CD8-positive, alpha-beta memory T cell (primary cell): ENCODE results near the gene MEAK7. TPM values are rescaled to one million over a fixed set of nuclear protein-coding genes. Genes with fewer than 3 reads are reported as not detected.
A peak's percentile ranks its signal among the peaks of the same experiment; 100 is the strongest.

Source experiments
- CTCF ChIA-PET: fragments of 350-600 bp; sonication (Branson Sonifier 250); formaldehyde crosslinking; loops from one replicate; lab custom pipeline; 2021; ENCODE audit warnings: antibody characterized with exemption; lab: Charles Lee
- POLR2A ChIA-PET: fragments of 350-600 bp; sonication (Branson Sonifier 250); formaldehyde crosslinking; loops from one replicate; lab custom pipeline; 2021; ENCODE audit warnings: antibody characterized with exemption; lab: Charles Lee
- DNase-seq, 5 donors: peaks; one replicate each; pipeline versions ENCODE4 v3.0.0 to v3.0.0-alpha.2; 2020 to 2022; ENCODE audit warnings: mixed read lengths in 1 of 5
- H3K27ac ChIP-seq: one replicate; pipeline ENCODE4 v1.7.0; 2013; ENCODE audit warnings: low read depth, mild to moderate bottlenecking, low read length, moderate library complexity
- H3K27me3 ChIP-seq: 2 replicates; pipeline ENCODE4 v1.7.0; 2013; ENCODE audit warnings: low read length, mild to moderate bottlenecking; ENCODE audit not compliant: insufficient read depth, poor library complexity, severe bottlenecking
- H3K36me3 ChIP-seq: 2 replicates; pipeline ENCODE4 v1.7.0; 2013; ENCODE audit warnings: mild to moderate bottlenecking, low read length, moderate library complexity; ENCODE audit not compliant: insufficient read depth
- H3K4me1 ChIP-seq: 2 replicates; pipeline ENCODE4 v1.7.0; 2013; ENCODE audit warnings: mild to moderate bottlenecking, low read length, moderate library complexity; ENCODE audit not compliant: insufficient read depth
- H3K4me3 ChIP-seq: 2 replicates; pipeline ENCODE4 v1.7.0; 2013; ENCODE audit warnings: mild to moderate bottlenecking, low read length
- H3K9me3 ChIP-seq: 2 replicates; pipeline ENCODE4 v1.7.0; 2013; ENCODE audit warnings: mild to moderate bottlenecking, low read length
- H3K27ac Mint-ChIP-seq, 8 donors: one replicate each; pipeline ENCODE4 v1.8.0; 2020 to 2021; ENCODE audit warnings: mixed read lengths in 8 of 8, mild to moderate bottlenecking in 6 of 8, inconsistent platforms in 3 of 8, moderate library complexity in 3 of 8
- H3K27me3 Mint-ChIP-seq, 2 donors: one replicate each; pipeline ENCODE4 v1.8.0; 2020 to 2021; ENCODE audit warnings: mixed read lengths in 2 of 2, mild to moderate bottlenecking in 1 of 2, moderate library complexity in 1 of 2
- H3K36me3 Mint-ChIP-seq, 3 donors: one replicate each; pipeline ENCODE4 v1.8.0; 2020 to 2021; ENCODE audit warnings: mixed read lengths in 3 of 3, inconsistent platforms in 1 of 3, mild to moderate bottlenecking in 1 of 3
- H3K4me1 Mint-ChIP-seq, 3 donors: one replicate each; pipeline ENCODE4 v1.8.0; 2020 to 2021; ENCODE audit warnings: mixed read lengths in 3 of 3, inconsistent platforms in 1 of 3, mild to moderate bottlenecking in 1 of 3
- H3K4me3 Mint-ChIP-seq, 7 donors: one replicate each; pipeline ENCODE4 v1.8.0; 2020 to 2021; ENCODE audit warnings: mixed read lengths in 7 of 7, mild to moderate bottlenecking in 6 of 7, moderate library complexity in 4 of 7, inconsistent platforms in 2 of 7
- H3K9me3 Mint-ChIP-seq, 5 donors: one replicate each; pipeline ENCODE4 v1.8.0; 2020 to 2022; ENCODE audit warnings: mixed read lengths in 5 of 5, mild to moderate bottlenecking in 3 of 5, moderate library complexity in 2 of 5, inconsistent platforms in 1 of 5
- polyA plus RNA-seq: library from polyadenylated mRNA; unstranded; fragments of 300-500 nt; fragmentation: Illumina TruSeq; gene quantifications from one replicate; pipeline ENCODE4 v1.2.3, GENCODE V29; 2021
- total RNA-seq, 2 experiments: library from RNA; stranded (reverse); gene quantifications; one replicate each; pipeline ENCODE4 v1.2.3, GENCODE V29; 2021

MEAK7 gene
- total and polyA plus RNA-seq, 3 experiments from 2014 or later: 6.7 to 7.8 (median 7.7) TPM

DNA sequence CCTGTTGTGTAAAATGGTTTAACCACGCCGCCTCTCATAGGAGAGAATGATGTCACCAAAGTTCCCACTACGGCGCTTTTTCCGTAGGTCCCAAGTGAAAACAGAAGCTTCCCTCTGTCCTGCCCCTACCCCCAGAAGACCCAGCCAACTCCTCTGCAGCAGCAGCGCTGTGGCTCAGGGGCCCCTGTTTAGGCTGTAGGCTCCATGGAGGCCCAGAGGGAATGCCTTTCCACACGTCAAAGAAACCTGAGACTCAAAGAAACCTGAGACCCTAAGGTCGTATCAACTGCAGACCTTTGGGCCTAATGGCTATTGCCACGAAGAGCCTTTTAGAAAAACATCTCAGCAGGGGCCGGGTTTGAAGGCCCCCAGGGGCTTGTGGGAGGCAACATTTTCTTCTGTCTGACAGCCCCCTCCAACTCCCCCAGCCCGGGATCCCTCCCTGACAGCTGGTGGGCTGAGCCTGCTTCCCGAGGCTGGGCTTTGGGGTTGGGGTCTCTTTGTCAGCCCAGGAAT lies 43.1 kb upstream of the MEAK7 start:
- no peaks in the 10 kb centered on the region for H3K27me3 Mint-ChIP-seq
- Histone ChIP-seq H3K27ac (no peak overlapping the region), H3K4me3 (no peak overlapping the region), H3K36me3 (no peaks in the 10 kb centered on the region), H3K27me3 (no peaks in the 10 kb centered on the region), H3K4me1 (peaks cover 55% of the 10 kb centered on the region), H3K9me3 (no peaks in the 10 kb centered on the region)
- H3K4me3 Mint-ChIP-seq: peak overlapping the region in 4 of 7 donors; percentile 10 to 39 (median 20)
- ChIA-PET CTCF (interaction anchor here (1.1 to 1.2 kb wide), 4 partner anchors 20 to 191 kb away, joined by 3 read pairs; no protein-coding TSS in a partner anchor), POLR2A (interaction anchor here (0.7 to 1.1 kb wide), 3 partner anchors 29 to 61 kb away, joined by 3 to 7 read pairs (median 5); no protein-coding TSS in a partner anchor)
- H3K4me1 Mint-ChIP-seq: peaks cover 38 to 70% (median 50%) of the 10 kb centered on the region in 3 donors
- DNase-seq: no peak
- peaks cover 0 to 17% (median 0%) of the 10 kb centered on the region in 3 donors for H3K36me3 Mint-ChIP-seq
- H3K27ac Mint-ChIP-seq: peak overlapping the region in 5 of 8 donors; percentile 6 to 100 (median 69)
- peaks cover 0 to 2% (median 0%) of the 10 kb centered on the region in 5 donors for H3K9me3 Mint-ChIP-seq

- DNase-seq: no peak
- Histone ChIP-seq H3K36me3 (no peaks in the 10 kb centered on the region), H3K27me3 (no peaks in the 10 kb centered on the region), H3K4me3 (no peak overlapping the region), H3K9me3 (no peaks in the 10 kb centered on the region), H3K27ac (no peak overlapping the region), H3K4me1 (peaks cover 48% of the 10 kb centered on the region)
- peaks cover 32 to 68% (median 44%) of the 10 kb centered on the region in 3 donors for H3K4me1 Mint-ChIP-seq
- H3K9me3 Mint-ChIP-seq: peaks cover 0 to 2% (median 0%) of the 10 kb centered on the region in 5 donors
- H3K4me3 Mint-ChIP-seq: peak overlapping the region in 6 of 7 donors; percentile 5 to 82 (median 42)
- POLR2A ChIA-PET: interaction anchor here (0.7 to 1.1 kb wide), 2 partner anchors 29 to 61 kb away, joined by 3 to 5 read pairs; no protein-coding TSS in a partner anchor
- peak overlapping the region in 7 of 8 donors; percentile 46 to 74 (median 57) for H3K27ac Mint-ChIP-seq
- H3K36me3 Mint-ChIP-seq: peaks cover 0 to 16% (median 0%) of the 10 kb centered on the region in 3 donors
- no peaks in the 10 kb centered on the region for H3K27me3 Mint-ChIP-seq
- CTCF ChIA-PET: interaction anchor here (1.1 to 1.2 kb wide), 3 partner anchors 19 to 192 kb away, joined by 3 read pairs; no protein-coding TSS in a partner anchor
Observed at GRCh38 chr16:84546669-84547545, 42.4 kb upstream of the MEAK7 start.

GRCh38 chr16:84545114-84545737 lies 40.8 kb upstream of the MEAK7 start:
- Histone ChIP-seq H3K27ac (no peak overlapping the region), H3K27me3 (no peaks in the 10 kb centered on the region), H3K36me3 (no peaks in the 10 kb centered on the region), H3K9me3 (no peaks in the 10 kb centered on the region), H3K4me3 (no peak overlapping the region), H3K4me1 (peaks cover 39% of the 10 kb centered on the region)
- peaks cover 26 to 55% (median 37%) of the 10 kb centered on the region in 3 donors for H3K4me1 Mint-ChIP-seq
- no peak for DNase-seq
- POLR2A ChIA-PET: interaction anchor here (0.5 kb wide), 1 partner anchor 62 kb away, joined by 3 read pairs; no protein-coding TSS in a partner anchor
- CTCF ChIA-PET: interaction anchor here (1.2 kb wide), 1 partner anchor 26 kb away, joined by 4 read pairs; no protein-coding TSS in a partner anchor
- peak overlapping the region in 1 of 7 donors; percentile 13 for H3K4me3 Mint-ChIP-seq
- peak overlapping the region in 4 of 8 donors; percentile 20 to 52 (median 25) for H3K27ac Mint-ChIP-seq
- no peaks in the 10 kb centered on the region for H3K27me3 Mint-ChIP-seq
- H3K36me3 Mint-ChIP-seq: peaks cover 0 to 16% (median 0%) of the 10 kb centered on the region in 3 donors
- H3K9me3 Mint-ChIP-seq: peaks cover 0 to 2% (median 0%) of the 10 kb centered on the region in 5 donors

DNA sequence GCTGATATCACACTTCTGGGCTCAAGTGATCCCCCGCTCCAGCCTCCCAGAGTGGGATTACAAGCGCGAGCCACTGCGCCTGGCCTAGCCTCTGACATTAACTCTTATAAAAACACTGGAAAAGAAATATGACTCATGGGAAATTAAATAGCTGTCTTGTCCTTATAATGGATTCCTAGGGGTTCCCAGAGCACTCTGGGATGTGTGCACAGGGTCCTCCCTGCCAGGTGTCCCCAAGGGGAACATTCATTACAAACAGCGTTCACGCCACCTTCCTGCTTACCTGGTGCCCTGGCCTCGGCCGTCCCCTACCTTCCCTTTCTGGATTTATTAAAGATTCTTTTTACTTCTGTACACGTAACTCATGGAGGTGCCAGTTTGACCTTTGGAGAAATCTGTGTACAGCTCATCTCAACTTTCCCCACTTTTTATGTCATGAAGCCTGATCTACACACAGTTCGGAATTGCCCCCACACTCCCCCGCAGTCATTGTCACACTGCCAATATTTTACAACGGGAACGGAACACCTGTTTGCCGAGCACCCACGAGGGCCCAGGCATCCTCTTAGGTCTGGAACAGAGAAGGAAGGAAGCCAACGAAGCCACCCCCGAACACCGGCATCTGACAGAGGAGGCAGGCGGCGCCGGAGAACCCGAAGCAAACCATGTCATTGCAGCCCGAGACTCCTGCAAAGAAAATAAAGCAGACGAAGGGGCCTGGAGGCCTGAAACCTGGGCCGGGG lies 39.7 kb upstream of the MEAK7 start:
- peaks cover 0 to 16% (median 0%) of the 10 kb centered on the region in 3 donors for H3K36me3 Mint-ChIP-seq
- ChIA-PET POLR2A (no interaction called here), CTCF (interaction anchor here (1.2 to 1.7 kb wide), 2 partner anchors 25 to 32 kb away, joined by 3 to 4 read pairs; no protein-coding TSS in a partner anchor)
- H3K4me3 ChIP-seq: no peak overlapping the region
- H3K9me3 ChIP-seq: no peaks in the 10 kb centered on the region
- H3K27ac ChIP-seq: no peak overlapping the region
- H3K27me3 Mint-ChIP-seq: no peaks in the 10 kb centered on the region
- H3K9me3 Mint-ChIP-seq: peaks cover 0 to 2% (median 0%) of the 10 kb centered on the region in 5 donors
- peaks cover 17 to 45% (median 27%) of the 10 kb centered on the region in 3 donors for H3K4me1 Mint-ChIP-seq
- no peaks in the 10 kb centered on the region for H3K27me3 ChIP-seq
- peak in 1 of 5 donors; percentile 27 for DNase-seq
- H3K27ac Mint-ChIP-seq: peak overlapping the region in 5 of 8 donors; percentile 3 to 63 (median 34)
- peaks cover 29% of the 10 kb centered on the region for H3K4me1 ChIP-seq
- no peaks in the 10 kb centered on the region for H3K36me3 ChIP-seq
- peak overlapping the region in 2 of 7 donors; percentile 4 to 70 for H3K4me3 Mint-ChIP-seq

GRCh38 chr16:84543253-84543652 lies 38.8 kb upstream of the MEAK7 start:
- Histone ChIP-seq H3K27ac (no peak overlapping the region), H3K27me3 (no peaks in the 10 kb centered on the region), H3K4me3 (no peak overlapping the region), H3K9me3 (no peaks in the 10 kb centered on the region), H3K4me1 (peaks cover 19% of the 10 kb centered on the region), H3K36me3 (no peaks in the 10 kb centered on the region)
- ChIA-PET CTCF (interaction anchor here (0.6 to 1.7 kb wide), 4 partner anchors 24 to 79 kb away, joined by 3 read pairs; no protein-coding TSS in a partner anchor), POLR2A (no interaction called here)
- no peaks in the 10 kb centered on the region for H3K27me3 Mint-ChIP-seq
- DNase-seq: no peak
- no peak overlapping the region for H3K4me3 Mint-ChIP-seq
- peaks cover 0 to 14% (median 0%) of the 10 kb centered on the region in 3 donors for H3K36me3 Mint-ChIP-seq
- peaks cover 0 to 2% (median 0%) of the 10 kb centered on the region in 5 donors for H3K9me3 Mint-ChIP-seq
- peaks cover 12 to 40% (median 21%) of the 10 kb centered on the region in 3 donors for H3K4me1 Mint-ChIP-seq
- peak overlapping the region in 2 of 8 donors; percentile 22 to 33 for H3K27ac Mint-ChIP-seq

- H3K27me3 ChIP-seq: no peaks in the 10 kb centered on the region
- ChIA-PET POLR2A (no interaction called here), CTCF (interaction anchor here (0.6 to 1.7 kb wide), 3 partner anchors 23 to 44 kb away, joined by 3 read pairs; no protein-coding TSS in a partner anchor)
- DNase-seq: no peak
- peaks cover 10 to 32% (median 17%) of the 10 kb centered on the region in 3 donors for H3K4me1 Mint-ChIP-seq
- H3K36me3 Mint-ChIP-seq: peaks cover 0 to 13% (median 0%) of the 10 kb centered on the region in 3 donors
- H3K9me3 Mint-ChIP-seq: peaks cover 0 to 2% (median 0%) of the 10 kb centered on the region in 5 donors
- H3K4me3 Mint-ChIP-seq: no peak overlapping the region
- H3K27me3 Mint-ChIP-seq: no peaks in the 10 kb centered on the region
- H3K9me3 ChIP-seq: no peaks in the 10 kb centered on the region
- H3K4me3 ChIP-seq: no peak overlapping the region
- H3K36me3 ChIP-seq: no peaks in the 10 kb centered on the region
- H3K27ac Mint-ChIP-seq: peak overlapping the region in 2 of 8 donors; percentile 12 to 66
- H3K27ac ChIP-seq: no peak overlapping the region
- H3K4me1 ChIP-seq: peaks cover 14% of the 10 kb centered on the region
Observed at GRCh38 chr16:84541999-84542817, 37.7 kb upstream of the MEAK7 start.
